Measurements from ENCODE around the gene ENPP5.
A peak's percentile ranks its signal among the peaks of the same experiment; 100 is the strongest.
"Not testable (repeated sequence)": the region's sequence is repeated elsewhere in the genome, so short reads cannot be mapped to it uniquely, and the experiment has no call there.

The ENPP5 gene

DNA sequence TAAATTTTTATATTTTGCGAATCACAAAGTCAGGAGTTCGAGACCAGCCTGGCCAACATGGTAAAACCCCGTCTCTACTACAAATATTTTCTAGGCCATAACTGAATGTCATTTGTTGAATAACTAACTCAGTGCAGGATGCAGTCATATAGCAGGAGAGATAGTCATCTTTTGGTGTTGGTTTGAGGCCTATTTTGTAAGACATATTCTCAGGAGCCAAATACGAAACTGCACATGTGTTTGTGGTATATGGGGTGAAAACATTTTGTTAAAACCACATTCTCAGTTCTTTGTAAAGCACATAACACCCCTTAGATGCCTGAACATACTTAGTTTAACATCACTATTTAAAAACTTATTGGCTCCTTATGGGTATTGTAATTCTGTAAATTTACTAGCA lies 4.7 kb upstream of the ENPP5 start:
- DNase-seq (ENCODE audit: insufficient read length, low spot score) (no peak), FAIRE-seq (no peak)

GRCh38 chr6:46174904-46175303 lies 4.1 kb upstream of the ENPP5 start:
- DNase-seq (ENCODE audit: insufficient read length, low spot score) (no peak), FAIRE-seq (no peak)

DNA sequence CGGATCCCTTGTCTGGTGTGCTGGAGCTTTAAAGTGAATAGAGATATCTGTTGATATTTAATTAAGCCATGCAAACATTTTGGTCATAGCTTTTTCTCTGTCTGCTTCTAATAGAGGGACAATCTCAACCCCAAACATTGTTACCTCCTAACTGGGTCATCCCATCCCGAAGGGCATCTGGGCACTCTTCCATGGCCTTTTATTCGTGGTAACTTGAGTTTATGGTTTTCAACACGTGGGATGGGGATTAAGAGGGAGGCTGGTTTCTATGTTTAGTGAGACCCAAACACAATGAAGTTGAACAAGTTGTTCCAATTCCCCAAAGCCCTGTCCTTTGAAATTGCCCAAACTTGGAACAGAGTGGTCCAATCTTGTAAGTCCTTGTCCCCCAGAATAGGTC lies 1.4 kb upstream of the ENPP5 start:
- FAIRE-seq (no peak), DNase-seq (ENCODE audit: insufficient read length, low spot score) (no peak)

- FAIRE-seq: no peak
- DNase-seq (ENCODE audit: insufficient read length, low spot score): no peak
Measured at GRCh38 chr6:46160102-46160501, 10.7 kb downstream of the ENPP5 start.

GRCh38 chr6:46159229-46159628 lies 11.6 kb downstream of the ENPP5 start:
- FAIRE-seq (no peak), DNase-seq (ENCODE audit: insufficient read length, low spot score) (no peak)

DNA sequence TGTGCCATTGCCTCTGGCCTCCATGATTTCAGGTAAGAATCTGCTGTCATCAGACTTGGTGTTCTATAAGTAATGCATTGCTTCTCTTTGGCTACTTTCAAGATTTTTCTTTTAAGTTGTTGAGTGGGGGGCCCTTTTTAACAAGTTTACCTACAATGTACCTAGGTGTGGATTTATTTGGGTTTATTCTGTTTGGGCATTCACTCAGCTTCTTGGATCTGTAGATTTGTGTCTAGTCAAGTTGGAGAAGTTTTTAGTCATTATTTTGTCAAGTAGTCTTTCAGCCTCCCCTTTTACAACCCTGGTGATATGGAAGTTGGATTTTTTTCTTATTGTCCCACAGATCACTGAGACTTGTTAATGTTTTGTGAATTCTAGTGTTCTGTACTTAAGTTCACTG lies 14.1 kb downstream of the ENPP5 start:
- no peak for DNase-seq (ENCODE audit: insufficient read length, low spot score)
- no peak for FAIRE-seq

- DNase-seq (ENCODE audit: insufficient read length, low spot score); FAIRE-seq: not testable (repeated sequence)
Measured at GRCh38 chr6:46149066-46149465, 21.7 kb downstream of the ENPP5 start.

- DNase-seq (ENCODE audit: insufficient read length, low spot score) (no peak), FAIRE-seq (no peak)
Measured at GRCh38 chr6:46144270-46144669, 26.5 kb downstream of the ENPP5 start.

DNA sequence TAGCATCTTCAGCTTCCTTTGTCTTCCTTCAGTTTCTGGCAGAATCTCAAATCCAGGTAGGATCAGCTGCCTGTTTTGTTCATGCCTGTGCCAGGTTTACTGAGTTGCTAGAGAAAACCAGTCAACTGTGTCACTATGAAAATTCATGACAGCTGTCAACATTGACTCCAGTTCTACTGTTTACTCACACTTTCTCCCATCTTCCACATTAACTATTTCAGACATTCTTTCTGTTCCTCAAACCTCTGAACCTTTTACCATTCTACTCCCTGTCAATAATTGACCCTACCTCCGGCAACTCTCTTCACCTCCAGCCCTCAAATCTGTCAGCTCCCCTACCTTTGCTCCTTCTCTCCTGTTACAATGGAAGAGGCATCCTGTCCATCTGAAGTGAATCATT lies 32.5 kb downstream of the ENPP5 start:
- FAIRE-seq: no peak
- no peak for DNase-seq (ENCODE audit: insufficient read length, low spot score)

GRCh38 chr6:46137387-46137786 lies 33.4 kb downstream of the ENPP5 start:
- no peak for DNase-seq (ENCODE audit: insufficient read length, low spot score)
- no peak for FAIRE-seq

DNA sequence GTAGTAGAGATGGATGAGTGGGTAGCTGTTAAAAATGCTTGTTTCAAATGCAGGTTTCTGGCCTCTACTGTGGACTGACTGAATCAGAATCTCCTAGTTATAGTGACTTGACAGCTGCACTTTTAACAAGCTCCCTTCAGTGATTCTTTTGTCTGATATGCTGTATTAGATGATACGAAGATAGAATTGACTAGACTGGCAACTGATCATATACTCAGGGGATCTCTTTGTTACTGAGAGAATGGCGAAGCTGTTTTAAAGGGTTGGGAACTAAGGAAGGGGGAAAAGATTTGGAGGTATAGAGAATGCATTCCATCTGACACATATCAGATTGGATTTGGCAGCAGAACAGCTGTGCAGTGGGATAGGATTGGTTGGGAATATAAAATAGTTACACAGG lies 33.9 kb downstream of the ENPP5 start:
- DNase-seq (ENCODE audit: insufficient read length, low spot score): no peak
- FAIRE-seq: no peak

DNA sequence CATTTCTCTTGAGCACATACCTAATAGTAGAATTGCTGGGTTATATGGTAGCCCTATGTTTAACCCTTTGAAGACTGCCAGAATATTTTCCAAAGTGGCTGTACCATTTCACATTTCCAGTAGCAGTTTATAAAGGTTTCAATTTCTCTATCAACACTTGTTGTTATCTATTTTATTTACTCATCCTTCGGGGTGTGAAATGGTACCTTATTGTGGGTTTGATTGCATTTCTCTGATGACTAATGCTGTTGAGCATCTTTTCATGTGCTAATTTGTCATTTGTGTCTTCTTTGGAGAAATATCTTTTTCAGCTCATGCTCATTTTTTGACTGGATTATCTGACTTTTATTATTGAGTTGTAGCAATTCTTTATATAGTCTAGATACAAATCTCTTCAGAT lies 35.6 kb downstream of the ENPP5 start:
- DNase-seq (ENCODE audit: insufficient read length, low spot score) (no peak), FAIRE-seq (no peak)

- DNase-seq (ENCODE audit: insufficient read length, low spot score): no peak
- no peak for FAIRE-seq
Measured at GRCh38 chr6:46134216-46134615, 36.6 kb downstream of the ENPP5 start.

DNA sequence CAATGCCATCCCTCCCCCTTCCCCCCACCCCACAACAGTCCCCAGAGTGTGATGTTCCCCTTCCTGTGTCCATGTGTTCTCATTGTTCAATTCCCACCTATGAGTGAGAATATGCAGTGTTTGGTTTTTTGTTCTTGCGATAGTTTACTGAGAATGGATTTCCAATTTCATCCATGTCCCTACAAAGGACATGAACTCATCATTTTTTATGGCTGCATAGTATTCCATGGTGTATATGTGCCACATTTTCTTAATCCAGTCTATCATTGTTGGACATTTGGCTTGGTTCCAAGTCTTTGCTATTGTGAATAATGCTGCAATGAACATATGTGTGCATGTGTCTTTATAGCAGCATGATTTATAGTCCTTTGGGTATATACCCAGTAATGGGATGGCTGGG lies 39.5 kb downstream of the ENPP5 start:
- not testable (repeated sequence) for DNase-seq (ENCODE audit: insufficient read length, low spot score); FAIRE-seq

GRCh38 chr6:46130666-46131065 lies 40.1 kb downstream of the ENPP5 start:
- no peak for FAIRE-seq
- DNase-seq (ENCODE audit: insufficient read length, low spot score): no peak

DNA sequence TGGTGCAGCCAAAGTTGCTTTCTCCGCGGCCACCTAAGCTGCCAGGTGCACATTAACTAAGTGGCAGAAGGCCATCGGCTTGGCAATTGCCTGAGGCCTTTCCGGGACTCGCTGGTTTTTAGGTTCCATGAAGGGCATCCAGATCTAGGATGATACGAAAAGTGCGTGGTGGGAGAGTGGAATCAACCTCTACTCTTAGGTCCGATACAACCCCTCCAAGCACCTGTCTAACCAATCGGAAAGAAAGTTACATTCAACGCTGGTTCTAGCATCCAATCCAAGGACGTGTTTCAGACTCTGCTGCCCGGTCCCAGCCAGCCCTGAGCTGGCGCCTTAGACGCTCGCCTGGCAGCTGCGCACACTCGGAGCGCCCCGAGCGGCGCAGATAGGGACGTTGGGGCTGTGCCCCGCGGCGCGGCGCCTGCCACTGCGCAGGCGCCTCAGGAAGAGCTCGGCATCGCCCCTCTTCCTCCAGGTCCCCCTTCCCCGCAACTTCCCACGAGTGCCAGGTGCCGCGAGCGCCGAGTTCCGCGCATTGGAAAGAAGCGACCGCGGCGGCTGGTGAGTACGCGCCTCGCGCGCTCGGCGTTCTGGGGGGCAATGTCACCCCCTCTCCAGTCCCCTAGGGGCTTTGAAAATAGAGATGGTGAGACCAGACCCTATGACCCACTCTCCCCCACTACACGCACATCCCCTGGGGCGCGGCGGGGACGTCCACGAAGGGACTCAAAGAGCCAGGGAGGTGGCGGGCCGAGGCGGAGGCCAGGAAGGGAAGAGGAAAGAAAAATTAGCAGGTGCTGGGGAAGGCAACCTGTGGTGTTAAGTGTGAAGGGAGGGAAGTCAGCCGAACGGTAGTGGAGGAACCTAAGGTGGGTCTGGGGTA lies 40.9 kb downstream of the ENPP5 start, which contains the start of gene ENPP4:
TSS of gene ENPP4 (plus strand) at position 361 of the 883 bp plus-strand sequence. CDS start 9,595 bp downstream, outside the sequence.
- DNase-seq (ENCODE audit: insufficient read length, low spot score): peak; percentile 96
- peak; percentile 78 for FAIRE-seq

DNA sequence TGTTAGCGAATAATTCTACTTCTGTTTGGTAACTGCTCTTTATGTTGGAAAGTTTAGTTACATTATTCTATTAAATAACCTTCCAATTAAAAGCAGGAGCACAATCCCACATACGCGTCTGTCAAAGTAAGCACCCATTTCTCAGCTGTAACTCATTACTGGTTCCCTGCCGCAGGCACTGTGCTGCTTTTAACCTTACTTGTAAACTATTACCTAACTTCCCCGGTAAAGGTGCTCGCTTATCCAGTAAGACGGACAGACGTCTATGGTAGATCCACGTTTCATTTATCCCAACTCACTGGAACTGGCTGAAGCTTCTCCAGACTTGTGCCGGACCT lies 41.5 kb downstream of the ENPP5 start:
- DNase-seq (ENCODE audit: insufficient read length, low spot score) (no peak), FAIRE-seq (no peak)

DNA sequence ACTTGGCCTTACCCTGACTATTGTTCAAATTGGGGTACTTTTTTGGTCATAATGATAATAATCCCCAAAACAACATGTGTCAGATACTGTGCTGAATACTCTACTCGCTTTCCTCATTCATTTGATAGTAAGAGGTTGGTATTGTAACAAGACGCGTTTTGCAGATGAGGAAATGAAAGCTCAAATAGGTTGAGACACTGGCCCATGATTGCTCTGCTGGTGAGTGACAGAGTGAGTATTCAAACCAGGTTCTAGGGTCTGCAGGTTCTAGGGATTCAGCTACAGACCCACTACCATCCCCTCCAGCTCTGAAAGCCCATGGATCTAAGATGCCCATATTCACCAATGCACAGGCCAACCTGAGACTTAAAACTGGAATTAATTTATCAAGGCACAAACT lies 42.3 kb downstream of the ENPP5 start:
- DNase-seq (ENCODE audit: insufficient read length, low spot score): no peak
- no peak for FAIRE-seq

DNA sequence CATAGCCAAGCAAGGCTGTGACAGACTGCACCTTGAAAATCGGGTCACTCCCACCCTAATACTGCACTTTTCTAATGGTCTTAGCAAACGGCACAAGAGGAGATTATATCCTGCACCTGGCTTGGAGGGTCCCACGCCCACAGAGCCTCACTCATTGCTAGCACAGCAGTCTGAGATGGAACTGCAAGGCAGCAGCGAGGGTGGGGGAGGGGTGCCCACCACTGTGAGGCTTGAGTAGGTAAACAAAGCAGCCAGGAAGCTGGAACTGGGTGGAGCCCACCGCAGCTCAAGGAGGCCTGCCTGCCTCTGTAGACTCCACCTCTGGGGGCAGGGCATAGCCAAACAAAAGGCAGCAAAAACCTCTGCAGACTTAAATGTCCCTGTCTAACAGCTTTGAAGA lies 51.1 kb downstream of the ENPP5 start:
- FAIRE-seq; DNase-seq (ENCODE audit: insufficient read length, low spot score): not testable (repeated sequence)

DNA sequence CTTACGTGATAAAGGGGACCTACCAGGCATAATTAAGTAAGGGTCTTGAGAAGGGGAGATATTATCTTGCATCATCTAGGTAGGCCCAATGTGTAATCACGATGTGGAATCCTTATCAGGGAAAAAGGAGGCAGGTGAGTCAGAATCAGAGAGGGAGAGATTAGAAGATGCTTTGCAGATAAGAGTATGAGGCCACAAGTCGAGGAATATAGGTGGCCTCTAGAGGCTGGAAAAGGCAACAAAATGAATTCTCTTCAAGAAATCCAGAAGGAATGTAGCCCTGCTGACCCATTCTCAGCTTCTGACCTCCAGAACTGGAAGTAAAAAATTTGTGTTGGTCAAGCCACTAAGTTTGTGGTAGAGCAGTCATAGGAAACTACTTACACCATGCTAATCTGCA lies 51.9 kb downstream of the ENPP5 start:
- FAIRE-seq (no peak), DNase-seq (ENCODE audit: insufficient read length, low spot score) (no peak)

DNA sequence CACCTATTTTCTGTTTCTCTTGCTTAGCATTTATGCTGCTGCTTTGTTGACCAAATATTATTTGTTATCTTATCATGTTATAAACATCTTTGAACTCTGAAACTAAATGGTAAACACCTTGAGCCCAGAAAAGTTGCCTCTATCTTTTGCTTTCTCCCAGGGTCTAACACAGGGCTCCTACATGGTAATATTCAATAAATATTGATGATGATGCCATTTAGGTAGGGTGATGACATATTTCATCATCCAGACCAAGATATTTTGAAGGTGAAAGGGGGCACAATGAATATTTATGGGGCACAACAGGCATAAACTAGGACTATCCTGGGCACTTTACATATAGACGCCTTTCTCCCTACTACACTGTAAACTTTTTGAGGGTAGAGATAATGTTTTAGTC lies 52.6 kb downstream of the ENPP5 start:
- DNase-seq (ENCODE audit: insufficient read length, low spot score) (no peak), FAIRE-seq (no peak)

DNA sequence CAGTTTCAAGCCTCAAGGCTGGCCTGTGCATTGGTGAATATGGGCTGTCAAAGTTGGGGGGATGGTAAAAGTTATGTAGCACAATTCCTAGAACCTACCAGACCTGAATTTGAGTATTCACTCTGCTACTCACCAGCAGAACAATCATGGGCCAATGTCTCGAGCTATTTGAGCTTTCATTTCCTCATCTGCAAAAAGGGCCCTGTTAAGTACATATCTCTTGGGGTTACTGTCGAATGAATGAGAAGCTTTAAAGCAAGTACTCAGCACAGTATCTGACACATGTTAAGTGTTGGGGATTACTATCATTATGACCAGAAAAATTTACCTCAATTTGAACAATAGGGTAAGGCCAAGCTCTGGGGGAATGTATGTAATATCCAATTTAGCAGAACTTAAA lies 54.5 kb downstream of the ENPP5 start:
- DNase-seq (ENCODE audit: insufficient read length, low spot score) (no peak), FAIRE-seq (no peak)

DNA sequence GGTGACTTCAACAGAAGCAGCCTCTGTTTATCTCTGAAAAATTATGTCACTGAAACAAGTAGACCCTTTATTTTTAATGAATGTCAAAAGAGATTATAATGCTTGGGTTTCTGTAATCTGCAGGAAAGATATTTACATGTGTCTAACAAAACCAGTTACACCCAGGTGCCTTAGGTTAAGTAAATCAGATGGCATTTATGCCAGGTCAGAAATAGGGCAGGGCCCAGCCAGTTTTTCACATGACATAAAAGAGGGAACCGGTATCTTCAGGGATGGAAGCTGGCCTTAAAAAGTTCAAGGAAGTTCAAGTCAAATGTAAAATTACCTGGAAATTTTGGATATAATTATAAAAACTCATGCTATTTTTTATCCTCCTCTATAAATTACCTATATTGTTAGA lies 55.1 kb downstream of the ENPP5 start:
- no peak for FAIRE-seq
- no peak for DNase-seq (ENCODE audit: insufficient read length, low spot score)

Data from HTR-8/SVneo (cell line).